Endothelial cell of umbilical vein (primary cell): Measurements from ENCODE around the gene DAGLB. TPM values are rescaled to one million over a fixed set of nuclear protein-coding genes. Genes with fewer than 3 reads are reported as not detected.

ENCODE experiments used
- BruUV-seq: library from RNA; stranded (reverse); fragments of 400-500 nt; replicated peaks from 2 replicates; lab custom pipeline; 2021; lab: Mats Ljungman, UMichigan
- CTCF ChIA-PET: fragments of 300-600, 350-600 bp; sonication (Branson Sonifier 250); formaldehyde crosslinking; loops from one replicate; lab custom pipeline; 2021; ENCODE audit warnings: antibody characterized with exemption, inconsistent platforms; lab: Charles Lee
- POLR2A ChIA-PET: fragments of 300-600, 350-600 bp; sonication (Branson Sonifier 250); formaldehyde crosslinking; loops from one replicate; lab custom pipeline; 2021; ENCODE audit warnings: antibody characterized with exemption, inconsistent platforms; lab: Charles Lee
- DNase-seq: peaks from one replicate; pipeline ENCODE4 v3.0.0-alpha.2; 2011; ENCODE audit warnings: low read depth, low spot score
- FAIRE-seq: peaks from 2 replicates; lab custom pipeline; 2011; peaks lifted over from hg19 to GRCh38; lab: Jason Lieb, UNC
- H2AFZ ChIP-seq: 2 replicates; pipeline ENCODE4 v1.6.0; 2012; ENCODE audit warnings: low read depth, low read length, control low read depth, inconsistent platforms
- H3K27ac ChIP-seq: 2 replicates; pipeline ENCODE4 v1.5.1; 2011; ENCODE audit warnings: low read depth, mild to moderate bottlenecking, control low read depth, low read length, moderate library complexity; ENCODE audit not compliant: insufficient read depth
- H3K27me3 ChIP-seq, 2 experiments: 2 replicates each; pipeline versions ENCODE4 v1.6.0 to v1.6.1; 2011; ENCODE audit warnings: low read length in 2 of 2, mixed read lengths in 1 of 2; ENCODE audit not compliant: control insufficient read depth in 2 of 2, insufficient read depth in 2 of 2
- H3K36me3 ChIP-seq, 2 experiments: 2 replicates in 1 of 2; 3 replicates in 1 of 2; pipeline ENCODE4 v1.5.1; 2011; ENCODE audit warnings: low read length in 2 of 2, mild to moderate bottlenecking in 1 of 2, moderate library complexity in 1 of 2; ENCODE audit not compliant: control insufficient read depth in 2 of 2, insufficient read depth in 2 of 2; ENCODE audit errors: extremely low read depth in 1 of 2
- H3K4me1 ChIP-seq: 3 replicates; pipeline ENCODE4 v1.5.1; 2011; ENCODE audit warnings: mild to moderate bottlenecking, low read length; ENCODE audit not compliant: control insufficient read depth, insufficient read depth; ENCODE audit errors: extremely low read depth
- H3K4me2 ChIP-seq: 2 replicates; pipeline ENCODE4 v1.6.1; 2011; ENCODE audit warnings: low read length, control low read depth, mixed read lengths; ENCODE audit not compliant: insufficient read depth
- H3K4me3 ChIP-seq, 3 experiments: fragments of 200-600 bp in 1 of 3; sonication (generic), shearing (Covaris generic) in 1 of 3; replicated peaks in 1 of 3; 2 replicates each; pipeline ENCODE4 v1.5.1; 2011 to 2016; ENCODE audit warnings: control low read depth in 3 of 3, low read length in 3 of 3, mild to moderate bottlenecking in 2 of 3, inconsistent platforms in 1 of 3, low read depth in 1 of 3, moderate library complexity in 1 of 3; ENCODE audit not compliant: insufficient read depth in 1 of 3
- H3K79me2 ChIP-seq: 2 replicates; pipeline ENCODE4 v1.6.0; 2012; ENCODE audit warnings: low read length, inconsistent platforms; ENCODE audit not compliant: control insufficient read depth, insufficient read depth
- H3K9ac ChIP-seq: replicated peaks from 2 replicates; pipeline ENCODE3; 2011; ENCODE audit warnings: low read length, control low read depth; ENCODE audit not compliant: insufficient read depth; ENCODE audit errors: extremely low read depth
- H3K9me1 ChIP-seq: replicated peaks from 3 replicates; pipeline ENCODE4 v1.6.0; 2011; ENCODE audit warnings: mild to moderate bottlenecking, low read length; ENCODE audit not compliant: control insufficient read depth, insufficient read depth; ENCODE audit errors: extremely low read depth
- H3K9me3 ChIP-seq: replicated peaks from 2 replicates; pipeline ENCODE4 v1.5.1; 2012; ENCODE audit warnings: low read length, inconsistent platforms; ENCODE audit not compliant: control insufficient read depth, insufficient read depth
- H4K20me1 ChIP-seq: replicated peaks from 2 replicates; pipeline ENCODE3; 2011; ENCODE audit warnings: mild to moderate bottlenecking, low read length; ENCODE audit not compliant: control insufficient read depth, insufficient read depth; ENCODE audit errors: extremely low read depth
- EZH2 ChIP-seq: IDR thresholded peaks from 2 replicates; pipeline ENCODE4 v1.6.1; 2012; ENCODE audit warnings: borderline replicate concordance, low read depth, mild to moderate bottlenecking, moderate library complexity, low read length, inconsistent platforms; ENCODE audit not compliant: severe bottlenecking
- FOS ChIP-seq: IDR thresholded peaks from 2 replicates; pipeline ENCODE4 v1.6.1; 2011; ENCODE audit warnings: mild to moderate bottlenecking, low read length, moderate library complexity, borderline replicate concordance; ENCODE audit not compliant: insufficient read depth
- GATA2 ChIP-seq: IDR thresholded peaks from 2 replicates; pipeline ENCODE4 v1.7.0; 2011; ENCODE audit warnings: low read depth, mild to moderate bottlenecking, moderate library complexity, mixed read lengths, low read length; ENCODE audit not compliant: insufficient read length, insufficient read depth
- JUN ChIP-seq: IDR thresholded peaks from 2 replicates; pipeline ENCODE4 v1.6.1; 2011; ENCODE audit warnings: borderline replicate concordance, low read depth; ENCODE audit not compliant: insufficient read length, insufficient read depth
- MAX ChIP-seq: IDR thresholded peaks from 2 replicates; pipeline ENCODE4 v1.6.1; 2011; ENCODE audit not compliant: insufficient read depth, insufficient read length
- MYC ChIP-seq: IDR thresholded peaks from one replicate; pipeline ENCODE4 v1.6.1; 2011; ENCODE audit warnings: mild to moderate bottlenecking, low read depth, low read length
- POLR2A ChIP-seq: IDR thresholded peaks from 2 replicates; pipeline ENCODE4 v1.6.1; 2012; ENCODE audit warnings: low read depth, mild to moderate bottlenecking, control low read depth, low read length
- POLR2AphosphoS5 ChIP-seq: IDR thresholded peaks from 2 replicates; pipeline ENCODE4 v1.6.1; 2012; ENCODE audit warnings: low read depth, mild to moderate bottlenecking, control low read depth, low read length, moderate library complexity; ENCODE audit not compliant: insufficient read depth
- dilution Hi-C: fragments of 300-500 bp; cut with MboI; formaldehyde crosslinking; loops from one replicate; pipeline ENCODE4 v1.15.0; 2019; ENCODE audit warnings: low sequenced_read_pairs; ENCODE audit not compliant: extremely low pct_ligation_motif_present
- intact Hi-C: fragments of 100-400 bp; cut with micrococcal nuclease; formaldehyde crosslinking; loops from one replicate; pipeline ENCODE4 v1.10.0; 2022
- polyA plus RNA-seq, 4 experiments: library from polyadenylated mRNA; depleted of rRNA in 3 of 4; stranded (reverse) in 3 of 4; unstranded in 1 of 4; fragments of >200 nt; gene quantifications; 2 replicates each; pipeline versions ENCODE4 v1.2.1 to v1.2.3, GENCODE V29; 2011 to 2012; ENCODE audit warnings: missing spikeins in 1 of 4
- total RNA-seq: library from RNA; stranded (reverse); gene quantifications from 2 replicates; pipeline ENCODE4 v1.2.3, GENCODE V29; 2021
- TF ChIP-seq, protein P1 (sequence below), 2 donors: IDR thresholded peaks; 1 replicate in 1 of 2; 2 replicates in 1 of 2; pipeline ENCODE4 v1.5.1; 2011; ENCODE audit warnings: low read length in 2 of 2, mild to moderate bottlenecking in 2 of 2, moderate library complexity in 2 of 2, control low read depth in 1 of 2, inconsistent platforms in 1 of 2, low read depth in 1 of 2; ENCODE audit not compliant: insufficient read depth in 1 of 2; ENCODE audit errors: extremely low read depth in 1 of 2

DAGLB gene
- total and polyA plus RNA-seq, 2 donors (not counting 3 experiments of a cell fraction or from before 2014, with no cell fraction given): 28.2 to 48.2 TPM

- H3K9me1 ChIP-seq: no peaks in the 10 kb centered on the region
- BruUV-seq: no TSS peak
- peaks cover 13% of the 10 kb centered on the region for H4K20me1 ChIP-seq
- H3K4me2 ChIP-seq: no peak overlapping the region
- dilution Hi-C loops: no loop called here
- no peak for FAIRE-seq
- no peak overlapping the region for H2AFZ ChIP-seq
- TF ChIP-seq EZH2 (no peak), FOS (no peak), MAX (no peak), POLR2A (no peak)
- ChIA-PET CTCF (no interaction called here), POLR2A (no interaction called here)
- intact Hi-C loops: no loop called here
- no peaks in the 10 kb centered on the region for H3K27me3 ChIP-seq
- H3K79me2 ChIP-seq: peaks cover 99% of the 10 kb centered on the region
- peaks cover 4 to 7% of the 10 kb centered on the region in 2 experiments for H3K36me3 ChIP-seq
- no peaks in the 10 kb centered on the region for H3K9me3 ChIP-seq
- H3K9ac ChIP-seq: no peak overlapping the region
- H3K27ac ChIP-seq: no peak overlapping the region
- peaks cover 6% of the 10 kb centered on the region for H3K4me1 ChIP-seq
- no peak for DNase-seq
- H3K4me3 ChIP-seq: no peak overlapping the region
Measured at GRCh38 chr7:6478186-6478585, 30.4 kb upstream of the DAGLB start.

- DNase-seq (no peak), FAIRE-seq (no peak)
- Histone ChIP-seq H3K9ac (no peak overlapping the region), H3K27me3 (no peaks in the 10 kb centered on the region), H3K9me3 (no peaks in the 10 kb centered on the region), H3K27ac (no peak overlapping the region), H3K36me3 (peaks cover 4 to 7% of the 10 kb centered on the region in 2 experiments), H3K4me2 (no peak overlapping the region), H3K9me1 (no peaks in the 10 kb centered on the region), H4K20me1 (peaks cover 13% of the 10 kb centered on the region), H3K79me2 (peaks cover 99% of the 10 kb centered on the region), H3K4me3 (no peak overlapping the region), H3K4me1 (peaks cover 3% of the 10 kb centered on the region), H2AFZ (no peak overlapping the region)
- intact Hi-C loops (no loop called here), dilution Hi-C loops (no loop called here)
- no peak for TF ChIP-seq GATA2
- no peak for TF ChIP-seq FOS
- no peak for TF ChIP-seq POLR2A
- TF ChIP-seq POLR2AphosphoS5: no peak
- TF ChIP-seq MAX: no peak
- no peak for TF ChIP-seq MYC
- TF ChIP-seq, protein P1, sequence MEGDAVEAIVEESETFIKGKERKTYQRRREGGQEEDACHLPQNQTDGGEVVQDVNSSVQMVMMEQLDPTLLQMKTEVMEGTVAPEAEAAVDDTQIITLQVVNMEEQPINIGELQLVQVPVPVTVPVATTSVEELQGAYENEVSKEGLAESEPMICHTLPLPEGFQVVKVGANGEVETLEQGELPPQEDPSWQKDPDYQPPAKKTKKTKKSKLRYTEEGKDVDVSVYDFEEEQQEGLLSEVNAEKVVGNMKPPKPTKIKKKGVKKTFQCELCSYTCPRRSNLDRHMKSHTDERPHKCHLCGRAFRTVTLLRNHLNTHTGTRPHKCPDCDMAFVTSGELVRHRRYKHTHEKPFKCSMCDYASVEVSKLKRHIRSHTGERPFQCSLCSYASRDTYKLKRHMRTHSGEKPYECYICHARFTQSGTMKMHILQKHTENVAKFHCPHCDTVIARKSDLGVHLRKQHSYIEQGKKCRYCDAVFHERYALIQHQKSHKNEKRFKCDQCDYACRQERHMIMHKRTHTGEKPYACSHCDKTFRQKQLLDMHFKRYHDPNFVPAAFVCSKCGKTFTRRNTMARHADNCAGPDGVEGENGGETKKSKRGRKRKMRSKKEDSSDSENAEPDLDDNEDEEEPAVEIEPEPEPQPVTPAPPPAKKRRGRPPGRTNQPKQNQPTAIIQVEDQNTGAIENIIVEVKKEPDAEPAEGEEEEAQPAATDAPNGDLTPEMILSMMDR (IDR thresholded peaks at IDR 0.05; ENCODE audit: extremely low read depth in 1 of 2, insufficient read depth in 1 of 2, low read depth in 1 of 2, low read length in 2 of 2): no peak
- TF ChIP-seq EZH2: no peak
- no peak for TF ChIP-seq JUN
- ChIA-PET POLR2A (no interaction called here), CTCF (no interaction called here)
- no TSS peak for BruUV-seq
Measured at GRCh38 chr7:6477318-6477660, 29.5 kb upstream of the DAGLB start.
